ENCODE results near the gene TMED10.
"Not testable (repeated sequence)": the region's sequence is repeated elsewhere in the genome, so short reads cannot be mapped to it uniquely, and the experiment has no call there.

Gene TMED10

GRCh38 chr14:75150637-75151036 is 25.8 kb downstream of the TMED10 start:
- not testable (repeated sequence) for H3K27ac Mint-ChIP-seq (ENCODE audit: low read depth); H3K4me3 Mint-ChIP-seq; ATAC-seq (replicated peaks; ENCODE audit: extremely low read depth, poor library complexity, severe bottlenecking); H3K27me3 Mint-ChIP-seq; DNase-seq (ENCODE audit: low spot score in 2 of 2); H3K9me3 Mint-ChIP-seq
- Mint-ChIP-seq H3K4me1 (peaks cover 38% of the 10 kb centered on the region), H3K36me3 (ENCODE audit: insufficient read depth) (peaks cover 23% of the 10 kb centered on the region)

GRCh38 chr14:75150150-75150549 is 26.3 kb downstream of the TMED10 start:
- Mint-ChIP-seq H3K36me3 (ENCODE audit: insufficient read depth) (peaks cover 27% of the 10 kb centered on the region), H3K27me3 (no peaks in the 10 kb centered on the region), H3K4me1 (peaks cover 37% of the 10 kb centered on the region), H3K4me3 (no peak overlapping the region), H3K9me3 (no peaks in the 10 kb centered on the region), H3K27ac (ENCODE audit: low read depth) (no peak overlapping the region)
- DNase-seq (ENCODE audit: low spot score in 2 of 2) (no peak), ATAC-seq (replicated peaks; ENCODE audit: extremely low read depth, poor library complexity, severe bottlenecking) (no peak)

GRCh38 chr14:75147423-75148071 is 28.9 kb downstream of the TMED10 start:
- no peak for DNase-seq (ENCODE audit: low spot score in 2 of 2)

GRCh38 chr14:75144944-75145343 is 31.5 kb downstream of the TMED10 start:
- Mint-ChIP-seq H3K4me3 (no peak overlapping the region), H3K27ac (ENCODE audit: low read depth) (peak overlapping the region; percentile 10)
- DNase-seq (ENCODE audit: low spot score in 2 of 2) = no peak

More at GRCh38 chr14:75147423-75148071, 28.9 kb downstream of the TMED10 start:
- Mint-ChIP-seq H3K27ac (ENCODE audit: low read depth) (peak overlapping the region; percentile 39), H3K36me3 (ENCODE audit: insufficient read depth) (peaks cover 35% of the 10 kb centered on the region), H3K4me1 (peaks cover 55% of the 10 kb centered on the region), H3K27me3 (no peaks in the 10 kb centered on the region), H3K9me3 (no peaks in the 10 kb centered on the region), H3K4me3 (no peak overlapping the region)
- ATAC-seq (replicated peaks; ENCODE audit: extremely low read depth, poor library complexity, severe bottlenecking) = no peak

GRCh38 chr14:75143761-75144527 is 32.5 kb downstream of the TMED10 start:
- no peak for DNase-seq (ENCODE audit: low spot score in 2 of 2)
- Mint-ChIP-seq H3K36me3 (ENCODE audit: insufficient read depth) (peaks cover 36% of the 10 kb centered on the region), H3K9me3 (no peaks in the 10 kb centered on the region), H3K4me3 (no peak overlapping the region), H3K27me3 (no peaks in the 10 kb centered on the region), H3K4me1 (peaks cover 61% of the 10 kb centered on the region), H3K27ac (ENCODE audit: low read depth) (no peak overlapping the region)
- ATAC-seq (replicated peaks; ENCODE audit: extremely low read depth, poor library complexity, severe bottlenecking) = no peak

More at GRCh38 chr14:75144944-75145343, 31.5 kb downstream of the TMED10 start:
- peaks cover 62% of the 10 kb centered on the region for H3K4me1 Mint-ChIP-seq
- peaks cover 37% of the 10 kb centered on the region for H3K36me3 Mint-ChIP-seq (ENCODE audit: insufficient read depth)
- no peaks in the 10 kb centered on the region for H3K9me3 Mint-ChIP-seq
- no peaks in the 10 kb centered on the region for H3K27me3 Mint-ChIP-seq
- peak; percentile 26 for ATAC-seq (replicated peaks; ENCODE audit: extremely low read depth, poor library complexity, severe bottlenecking)

GRCh38 chr14:75142494-75142893 is 33.9 kb downstream of the TMED10 start:
- Mint-ChIP-seq H3K4me3 (no peak overlapping the region), H3K9me3 (no peaks in the 10 kb centered on the region), H3K27ac (ENCODE audit: low read depth) (peak overlapping the region; percentile 58), H3K27me3 (no peaks in the 10 kb centered on the region), H3K36me3 (ENCODE audit: insufficient read depth) (peaks cover 34% of the 10 kb centered on the region), H3K4me1 (peaks cover 69% of the 10 kb centered on the region)
- DNase-seq (ENCODE audit: low spot score in 2 of 2) (no peak), ATAC-seq (replicated peaks; ENCODE audit: extremely low read depth, poor library complexity, severe bottlenecking) (no peak)

GRCh38 chr14:75141967-75142366 is 34.4 kb downstream of the TMED10 start:
- Mint-ChIP-seq H3K27ac (ENCODE audit: low read depth) (peak overlapping the region; percentile 58), H3K4me1 (peaks cover 69% of the 10 kb centered on the region), H3K36me3 (ENCODE audit: insufficient read depth) (peaks cover 29% of the 10 kb centered on the region), H3K9me3 (no peaks in the 10 kb centered on the region), H3K4me3 (no peak overlapping the region), H3K27me3 (no peaks in the 10 kb centered on the region)
- no peak for ATAC-seq (replicated peaks; ENCODE audit: extremely low read depth, poor library complexity, severe bottlenecking)
- peak in 1 of 2 donors; percentile 16 for DNase-seq (ENCODE audit: low spot score in 2 of 2)

GRCh38 chr14:75141062-75141461 is 35.4 kb downstream of the TMED10 start:
- ATAC-seq (replicated peaks; ENCODE audit: extremely low read depth, poor library complexity, severe bottlenecking) (peak; percentile 83), DNase-seq (ENCODE audit: low spot score in 2 of 2) (peak in 1 of 2 donors; percentile 26)
- peaks cover 25% of the 10 kb centered on the region for H3K36me3 Mint-ChIP-seq (ENCODE audit: insufficient read depth)
- H3K4me3 Mint-ChIP-seq = no peak overlapping the region
- H3K4me1 Mint-ChIP-seq = peaks cover 61% of the 10 kb centered on the region
- peak overlapping the region; percentile 52 for H3K27ac Mint-ChIP-seq (ENCODE audit: low read depth)
- no peaks in the 10 kb centered on the region for H3K27me3 Mint-ChIP-seq
- no peaks in the 10 kb centered on the region for H3K9me3 Mint-ChIP-seq

- H3K27ac Mint-ChIP-seq (ENCODE audit: low read depth) = peak overlapping the region; percentile 52
- peaks cover 59% of the 10 kb centered on the region for H3K4me1 Mint-ChIP-seq
These were observed 35.8 kb downstream of the TMED10 start for GRCh38 chr14:75140620-75141019.

GRCh38 chr14:75139185-75139584 is 37.2 kb downstream of the TMED10 start:
- peaks cover 50% of the 10 kb centered on the region for H3K4me1 Mint-ChIP-seq
- no peaks in the 10 kb centered on the region for H3K27me3 Mint-ChIP-seq
- peaks cover 23% of the 10 kb centered on the region for H3K36me3 Mint-ChIP-seq (ENCODE audit: insufficient read depth)
- ATAC-seq (replicated peaks; ENCODE audit: extremely low read depth, poor library complexity, severe bottlenecking) = no peak
- no peaks in the 10 kb centered on the region for H3K9me3 Mint-ChIP-seq
- no peak overlapping the region for H3K4me3 Mint-ChIP-seq
- peak overlapping the region; percentile 47 for H3K27ac Mint-ChIP-seq (ENCODE audit: low read depth)
- no peak for DNase-seq (ENCODE audit: low spot score in 2 of 2)

More at GRCh38 chr14:75140620-75141019, 35.8 kb downstream of the TMED10 start:
- no peaks in the 10 kb centered on the region for H3K27me3 Mint-ChIP-seq
- H3K36me3 Mint-ChIP-seq (ENCODE audit: insufficient read depth) = peaks cover 27% of the 10 kb centered on the region
- no peak overlapping the region for H3K4me3 Mint-ChIP-seq
- DNase-seq (ENCODE audit: low spot score in 2 of 2) (no peak), ATAC-seq (replicated peaks; ENCODE audit: extremely low read depth, poor library complexity, severe bottlenecking) (no peak)
- no peaks in the 10 kb centered on the region for H3K9me3 Mint-ChIP-seq

GRCh38 chr14:75138492-75138891 is 37.9 kb downstream of the TMED10 start:
- Mint-ChIP-seq H3K9me3 (no peaks in the 10 kb centered on the region), H3K36me3 (ENCODE audit: insufficient read depth) (peaks cover 23% of the 10 kb centered on the region), H3K27me3 (no peaks in the 10 kb centered on the region), H3K4me3 (no peak overlapping the region), H3K4me1 (peaks cover 46% of the 10 kb centered on the region), H3K27ac (ENCODE audit: low read depth) (peak overlapping the region; percentile 47)
- DNase-seq (ENCODE audit: low spot score in 2 of 2) (no peak), ATAC-seq (replicated peaks; ENCODE audit: extremely low read depth, poor library complexity, severe bottlenecking) (no peak)

GRCh38 chr14:75134644-75135043 is 41.8 kb downstream of the TMED10 start:
- DNase-seq (ENCODE audit: low spot score in 2 of 2) (no peak), ATAC-seq (replicated peaks; ENCODE audit: extremely low read depth, poor library complexity, severe bottlenecking) (no peak)
- Mint-ChIP-seq H3K27me3 (no peaks in the 10 kb centered on the region), H3K27ac (ENCODE audit: low read depth) (no peak overlapping the region), H3K9me3 (no peaks in the 10 kb centered on the region), H3K4me1 (peaks cover 25% of the 10 kb centered on the region), H3K36me3 (ENCODE audit: insufficient read depth) (peaks cover 29% of the 10 kb centered on the region), H3K4me3 (no peak overlapping the region)

GRCh38 chr14:75133597-75133996 is 42.8 kb downstream of the TMED10 start:
- ATAC-seq (replicated peaks; ENCODE audit: extremely low read depth, poor library complexity, severe bottlenecking) (no peak), DNase-seq (ENCODE audit: low spot score in 2 of 2) (no peak)
- Mint-ChIP-seq H3K27me3 (no peaks in the 10 kb centered on the region), H3K9me3 (no peaks in the 10 kb centered on the region), H3K4me1 (peaks cover 18% of the 10 kb centered on the region), H3K36me3 (ENCODE audit: insufficient read depth) (peaks cover 29% of the 10 kb centered on the region), H3K4me3 (no peak overlapping the region), H3K27ac (ENCODE audit: low read depth) (peak overlapping the region; percentile 10)

Data from central memory CD8-positive, alpha-beta T cell (primary cell).